Measurements from ENCODE around the gene TCL1A. TPM values are rescaled to one million over a fixed set of nuclear protein-coding genes. Genes with fewer than 3 reads are reported as not detected.

The TCL1A gene
- total RNA-seq, 1 experiment from 2014 or later, result not detected

DNA sequence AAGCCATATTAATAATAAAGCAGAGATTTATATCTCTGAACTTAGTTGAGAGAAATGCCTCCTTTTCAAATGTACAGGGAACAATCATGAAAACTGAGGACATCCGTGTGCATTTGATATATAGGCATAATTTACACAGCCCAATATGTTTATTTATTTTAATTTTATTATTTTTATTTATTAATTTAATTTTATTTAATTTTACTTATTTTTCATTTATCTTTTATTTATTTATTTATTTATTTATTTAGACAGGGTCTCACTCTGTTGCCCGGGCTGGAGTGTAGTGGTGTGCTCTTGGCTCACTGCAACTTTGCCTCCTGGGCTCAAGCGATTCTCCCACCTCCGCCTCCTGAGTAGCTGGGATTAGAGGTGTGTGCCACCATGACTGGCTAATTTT lies 8.4 kb downstream of the TCL1A start:
- DNase-seq, result no peak
- ChIA-PET CTCF (no interaction called here), POLR2A (ENCODE audit: unreplicated experiment) (no interaction called here)
- no peak for TF ChIP-seq CTCF (conservative IDR thresholded peaks at IDR 0.05)
- no peak for TF ChIP-seq EZH2 (IDR thresholded peaks at IDR 0.05; ENCODE audit: low read depth)
- Histone ChIP-seq H3K4me1 (replicated peaks; ENCODE audit: insufficient read depth) (no peaks in the 10 kb centered on the region), H4K20me1 (ENCODE audit: insufficient read depth) (no peaks in the 10 kb centered on the region), H3K27ac (no peak overlapping the region), H3K4me3 (no peak overlapping the region), H3K9me2 (ENCODE audit: insufficient read depth) (no peaks in the 10 kb centered on the region), H2AFZ (no peak overlapping the region), H3F3A (ENCODE audit: insufficient read depth, low read depth) (no peaks in the 10 kb centered on the region), H3K79me2 (ENCODE audit: low read depth) (no peaks in the 10 kb centered on the region), H3K4me2 (no peak overlapping the region), H3K36me3 (ENCODE audit: low read depth) (no peaks in the 10 kb centered on the region), H3K9me3 (ENCODE audit: insufficient read depth, low read depth) (no peaks in the 10 kb centered on the region), H3K27me3 (ENCODE audit: insufficient read depth, low read depth) (peaks cover 28% of the 10 kb centered on the region)
- no TSS peak for BruUV-seq (replicated peaks)
- intact Hi-C loops (cut with micrococcal nuclease; ENCODE audit: unreplicated experiment), result no loop called here

GRCh38 chr14:95703805-95704204 lies 10.1 kb downstream of the TCL1A start:
- no peaks in the 10 kb centered on the region for H4K20me1 ChIP-seq (ENCODE audit: insufficient read depth)
- no peaks in the 10 kb centered on the region for H3K4me1 ChIP-seq (replicated peaks; ENCODE audit: insufficient read depth)
- no TSS peak for BruUV-seq (replicated peaks)
- no peak overlapping the region for H3K4me2 ChIP-seq
- H3K4me3 ChIP-seq, result no peak overlapping the region
- TF ChIP-seq CTCF (conservative IDR thresholded peaks at IDR 0.05), result no peak
- no peak for TF ChIP-seq EZH2 (IDR thresholded peaks at IDR 0.05; ENCODE audit: low read depth)
- no peaks in the 10 kb centered on the region for H3K9me2 ChIP-seq (ENCODE audit: insufficient read depth)
- no peaks in the 10 kb centered on the region for H3K36me3 ChIP-seq (ENCODE audit: low read depth)
- intact Hi-C loops (cut with micrococcal nuclease; ENCODE audit: unreplicated experiment), result no loop called here
- H2AFZ ChIP-seq, result no peak overlapping the region
- no peak for DNase-seq
- no peaks in the 10 kb centered on the region for H3K9me3 ChIP-seq (ENCODE audit: insufficient read depth, low read depth)
- CTCF ChIA-PET, result no interaction called here
- H3K27me3 ChIP-seq (ENCODE audit: insufficient read depth, low read depth), result peaks cover 18% of the 10 kb centered on the region
- H3F3A ChIP-seq (ENCODE audit: insufficient read depth, low read depth), result no peaks in the 10 kb centered on the region
- POLR2A ChIA-PET (ENCODE audit: unreplicated experiment), result no interaction called here
- H3K27ac ChIP-seq, result no peak overlapping the region
- no peaks in the 10 kb centered on the region for H3K79me2 ChIP-seq (ENCODE audit: low read depth)

- H3K9me3 ChIP-seq (ENCODE audit: insufficient read depth, low read depth), result no peaks in the 10 kb centered on the region
- H3K4me2 ChIP-seq, result no peak overlapping the region
- no peaks in the 10 kb centered on the region for H3K79me2 ChIP-seq (ENCODE audit: low read depth)
- no peak overlapping the region for H3K4me3 ChIP-seq
- intact Hi-C loops (cut with micrococcal nuclease; ENCODE audit: unreplicated experiment), result no loop called here
- no peaks in the 10 kb centered on the region for H3F3A ChIP-seq (ENCODE audit: insufficient read depth, low read depth)
- H3K36me3 ChIP-seq (ENCODE audit: low read depth), result no peaks in the 10 kb centered on the region
- no peaks in the 10 kb centered on the region for H3K4me1 ChIP-seq (replicated peaks; ENCODE audit: insufficient read depth)
- H3K27ac ChIP-seq, result no peak overlapping the region
- DNase-seq, result no peak
- TF ChIP-seq EZH2 (IDR thresholded peaks at IDR 0.05; ENCODE audit: low read depth) (no peak), CTCF (conservative IDR thresholded peaks at IDR 0.05) (no peak)
- H3K27me3 ChIP-seq (ENCODE audit: insufficient read depth, low read depth), result peaks cover 15% of the 10 kb centered on the region; the same call in 1 of the 2 replicates
- H3K9me2 ChIP-seq (ENCODE audit: insufficient read depth), result no peaks in the 10 kb centered on the region
- H2AFZ ChIP-seq, result no peak overlapping the region
- no TSS peak for BruUV-seq (replicated peaks)
- H4K20me1 ChIP-seq (ENCODE audit: insufficient read depth), result no peaks in the 10 kb centered on the region
- ChIA-PET POLR2A (ENCODE audit: unreplicated experiment) (no interaction called here), CTCF (no interaction called here)
These were observed 10.6 kb downstream of the TCL1A start for GRCh38 chr14:95703341-95703740.

Data from PC-9 (cell line).